H9 (cell line): ENCODE data around the gene CDKN3. TPM values are rescaled to one million over a fixed set of nuclear protein-coding genes. Genes with fewer than 3 reads are reported as not detected.

Experiments used
- DNase-seq: peaks from one replicate; pipeline ENCODE4 v3.0.0-alpha.2; 2017
- H2AFZ ChIP-seq: one replicate; pipeline ENCODE4 v1.6.1; 2013; ENCODE audit warnings: mild to moderate bottlenecking, low read length, control low read depth, moderate library complexity
- H2AK5ac ChIP-seq: 2 replicates; pipeline ENCODE4 v1.6.1; 2013; ENCODE audit warnings: low read length, control low read depth, mixed read lengths; ENCODE audit not compliant: insufficient read length
- H2BK120ac ChIP-seq: one replicate; pipeline ENCODE4 v1.6.1; 2013; ENCODE audit warnings: low read depth, mild to moderate bottlenecking, low read length, control low read depth, inconsistent platforms; ENCODE audit not compliant: poor library complexity, severe bottlenecking
- H2BK12ac ChIP-seq: 2 replicates; pipeline ENCODE4 v1.6.1; 2013; ENCODE audit warnings: low read length, control low read depth, mixed read lengths, low read depth; ENCODE audit not compliant: insufficient read length
- H2BK15ac ChIP-seq: 2 replicates; pipeline ENCODE4 v1.6.1; 2013; ENCODE audit warnings: low read depth, low read length, control low read depth
- H2BK20ac ChIP-seq: one replicate; pipeline ENCODE4 v1.6.1; 2013; ENCODE audit warnings: low read depth, mild to moderate bottlenecking, low read length, control low read depth, inconsistent platforms; ENCODE audit not compliant: poor library complexity, severe bottlenecking
- H2BK5ac ChIP-seq: 2 replicates; pipeline ENCODE4 v1.6.1; 2013; ENCODE audit warnings: low read length, control low read depth, mixed read lengths; ENCODE audit not compliant: insufficient read length
- H3K14ac ChIP-seq: 2 replicates; pipeline ENCODE4 v1.6.1; 2013; ENCODE audit warnings: low read length, control low read depth; ENCODE audit not compliant: insufficient read depth
- H3K18ac ChIP-seq: 2 replicates; pipeline ENCODE4 v1.6.1; 2013; ENCODE audit warnings: low read depth, mild to moderate bottlenecking, mixed read lengths, low read length, control low read depth; ENCODE audit not compliant: insufficient read length
- H3K23ac ChIP-seq: 2 replicates; pipeline ENCODE4 v1.6.1; 2013; ENCODE audit warnings: low read length, control low read depth, mixed read lengths, low read depth; ENCODE audit not compliant: insufficient read length
- H3K23me2 ChIP-seq: 2 replicates; pipeline ENCODE4 v1.6.1; 2013; ENCODE audit warnings: low read depth, mild to moderate bottlenecking, mixed read lengths, low read length, control low read depth; ENCODE audit not compliant: insufficient read length, poor library complexity, severe bottlenecking
- H3K27ac ChIP-seq: 2 replicates; pipeline ENCODE4 v1.5.1; 2013; ENCODE audit warnings: low read length, control low read depth, mixed read lengths, low read depth; ENCODE audit not compliant: insufficient read length
- H3K27me3 ChIP-seq: 2 replicates; pipeline ENCODE4 v1.6.1; 2013; ENCODE audit warnings: low read length, control low read depth, inconsistent platforms; ENCODE audit not compliant: insufficient read depth
- H3K4ac ChIP-seq: 2 replicates; pipeline ENCODE4 v1.6.1; 2013; ENCODE audit warnings: low read depth, mild to moderate bottlenecking, control low read depth, inconsistent platforms, low read length, moderate library complexity
- H3K4me1 ChIP-seq: 2 replicates; pipeline ENCODE4 v1.6.1; 2013; ENCODE audit warnings: low read length, control low read depth, inconsistent platforms; ENCODE audit not compliant: insufficient read depth
- H3K4me2 ChIP-seq: 2 replicates; pipeline ENCODE4 v1.6.1; 2013; ENCODE audit warnings: low read length, control low read depth, mixed read lengths; ENCODE audit not compliant: insufficient read length, insufficient read depth
- H3K56ac ChIP-seq: 2 replicates; pipeline ENCODE4 v1.6.1; 2013; ENCODE audit warnings: low read depth, mild to moderate bottlenecking, mixed read lengths, low read length, control low read depth; ENCODE audit not compliant: insufficient read length
- H3K79me1 ChIP-seq: 2 replicates; pipeline ENCODE4 v1.6.1; 2013; ENCODE audit warnings: low read depth, mild to moderate bottlenecking, moderate library complexity, low read length, control low read depth, inconsistent platforms; ENCODE audit not compliant: insufficient read depth, poor library complexity, severe bottlenecking
- H3K79me2 ChIP-seq: 2 replicates; pipeline ENCODE4 v1.6.1; 2013; ENCODE audit warnings: low read length, control low read depth, inconsistent platforms; ENCODE audit not compliant: insufficient read depth
- H3K9ac ChIP-seq: 2 replicates; pipeline ENCODE4 v1.6.1; 2013; ENCODE audit warnings: low read length, control low read depth, mixed read lengths; ENCODE audit not compliant: insufficient read length; ENCODE audit errors: extremely low read depth
- H3K9me3 ChIP-seq: one replicate; pipeline ENCODE4 v1.6.1; 2013; ENCODE audit warnings: low read depth, low read length, inconsistent platforms; ENCODE audit not compliant: control insufficient read depth
- H3T11ph ChIP-seq: one replicate; pipeline ENCODE4 v1.6.1; 2013; ENCODE audit warnings: mild to moderate bottlenecking, low read length, control low read depth, inconsistent platforms
- H4K20me1 ChIP-seq: one replicate; pipeline ENCODE4 v1.6.1; 2013; ENCODE audit not compliant: control insufficient read depth, insufficient read length, insufficient read depth
- H4K5ac ChIP-seq: 2 replicates; pipeline ENCODE4 v1.6.1; 2013; ENCODE audit warnings: low read depth, mild to moderate bottlenecking, mixed read lengths, low read length, control low read depth; ENCODE audit not compliant: insufficient read length
- H4K8ac ChIP-seq: replicated peaks from 2 replicates; pipeline ENCODE4 v1.6.1; 2013; ENCODE audit warnings: low read length, control low read depth, mixed read lengths, low read depth; ENCODE audit not compliant: insufficient read length
- H4K91ac ChIP-seq: 2 replicates; pipeline ENCODE4 v1.6.1; 2013; ENCODE audit warnings: low read depth, mild to moderate bottlenecking, moderate library complexity, mixed read lengths, low read length, control low read depth; ENCODE audit not compliant: insufficient read length
- H3K27ac Mint-ChIP-seq, 3 experiments: 2 replicates in 2 of 3; 3 replicates in 1 of 3; pipeline ENCODE4 v1.8.0; 2020 to 2021; ENCODE audit warnings: mixed read lengths in 3 of 3, mild to moderate bottlenecking in 1 of 3, moderate library complexity in 1 of 3
- H3K27me3 Mint-ChIP-seq: 2 replicates; pipeline ENCODE4 v1.8.0; 2021; ENCODE audit warnings: low read depth, mild to moderate bottlenecking, moderate library complexity, mixed read lengths
- H3K36me3 Mint-ChIP-seq, 3 experiments: 2 replicates in 2 of 3; 3 replicates in 1 of 3; pipeline ENCODE4 v1.8.0; 2020 to 2021; ENCODE audit warnings: low read depth in 3 of 3, mixed read lengths in 3 of 3; ENCODE audit not compliant: insufficient read depth in 1 of 3
- H3K4me1 Mint-ChIP-seq, 2 experiments: 2 replicates each; pipeline ENCODE4 v1.8.0; 2020; ENCODE audit warnings: mixed read lengths in 2 of 2
- H3K4me3 Mint-ChIP-seq, 2 experiments: 2 replicates in 1 of 2; 3 replicates in 1 of 2; pipeline ENCODE4 v1.8.0; 2020 to 2021; ENCODE audit warnings: mild to moderate bottlenecking in 2 of 2, mixed read lengths in 2 of 2, moderate library complexity in 1 of 2
- H3K9me3 Mint-ChIP-seq, 2 experiments: 2 replicates in 1 of 2; 3 replicates in 1 of 2; pipeline ENCODE4 v1.8.0; 2020; ENCODE audit warnings: mild to moderate bottlenecking in 2 of 2, mixed read lengths in 2 of 2, moderate library complexity in 1 of 2
- CTCF ChIP-seq: fragments of 200-600 bp; sonication (generic); conservative IDR thresholded peaks from 3 replicates; pipeline ENCODE4 v1.8.0; 2021; ENCODE audit warnings: antibody characterized with exemption, mild to moderate bottlenecking
- WGBS: extraction: QIAGEN DNeasy Blood & Tissue Kit; methylation state at CpG from one replicate; pipeline ENCODE4 v1.1.7; 2013; ENCODE audit warnings: missing lambda C conversion rate, low lambda C conversion rate, mixed read lengths; ENCODE audit not compliant: insufficient read length; ENCODE audit errors: extremely low coverage; 5-methylcytosine and 5-hydroxymethylcytosine counted together
- total RNA-seq: library from RNA; stranded (reverse); gene quantifications from 2 replicates; pipeline ENCODE4 v1.2.1, GENCODE V29; 2021

Gene CDKN3
- total RNA-seq, 1 experiment from 2014 or later, result 45.9 TPM

DNA sequence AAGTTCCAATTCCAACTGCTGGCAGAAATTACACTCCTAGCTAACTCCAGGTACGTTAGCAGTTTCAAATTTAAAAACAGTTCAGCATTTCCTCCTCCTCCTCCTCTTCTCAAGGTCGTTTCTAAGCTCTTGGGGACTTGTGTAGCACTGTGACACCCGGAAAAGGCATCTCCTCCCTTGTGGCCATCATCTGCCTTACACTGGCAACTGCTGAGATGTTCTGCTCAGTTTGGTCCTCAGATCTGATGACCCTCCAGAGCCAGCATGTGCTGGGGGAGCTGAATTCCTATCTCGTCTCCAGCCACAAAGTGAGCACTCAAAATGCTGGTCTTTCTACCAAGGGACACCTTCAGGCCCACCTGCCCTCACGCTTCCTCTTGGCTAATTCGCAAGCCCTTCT, 43.5 kb upstream of the CDKN3 start:
- H4K8ac ChIP-seq, result no peak overlapping the region
- no peak overlapping the region for H2AK5ac ChIP-seq
- H2AFZ ChIP-seq, result no peak overlapping the region
- no peak overlapping the region for H2BK120ac ChIP-seq
- no peak overlapping the region for H3K56ac ChIP-seq
- H2BK5ac ChIP-seq, result no peak overlapping the region
- no peak overlapping the region for H3T11ph ChIP-seq
- H4K20me1 ChIP-seq, result no peaks in the 10 kb centered on the region
- H3K27me3 ChIP-seq, result no peaks in the 10 kb centered on the region
- peaks cover 7 to 15% of the 10 kb centered on the region in 2 experiments for H3K4me1 Mint-ChIP-seq
- H3K36me3 Mint-ChIP-seq, result peaks cover 6 to 20% (median 15%) of the 10 kb centered on the region in 3 experiments
- H2BK12ac ChIP-seq, result no peak overlapping the region
- H3K23ac ChIP-seq, result no peak overlapping the region
- no peaks in the 10 kb centered on the region for H3K23me2 ChIP-seq
- no peak overlapping the region for H3K9ac ChIP-seq
- no peak overlapping the region for H3K27ac ChIP-seq
- no peak overlapping the region for H2BK20ac ChIP-seq
- H3K4me1 ChIP-seq, result peaks cover 5% of the 10 kb centered on the region
- no peak overlapping the region for H2BK15ac ChIP-seq
- peaks cover 13% of the 10 kb centered on the region for H3K9me3 ChIP-seq
- no peak overlapping the region for H4K5ac ChIP-seq
- no peak for DNase-seq
- peaks cover 3% of the 10 kb centered on the region for H3K27me3 Mint-ChIP-seq
- no peak overlapping the region for H3K18ac ChIP-seq
- no peak overlapping the region for H4K91ac ChIP-seq
- peaks cover 14 to 16% of the 10 kb centered on the region in 2 experiments for H3K9me3 Mint-ChIP-seq
- no peak overlapping the region for H3K27ac Mint-ChIP-seq
- no CpG with 5 or more reads among the region's 6 CpGs for WGBS
- no peak overlapping the region for H3K4ac ChIP-seq
- H3K79me1 ChIP-seq, result no peaks in the 10 kb centered on the region
- no peak for TF ChIP-seq CTCF
- no peaks in the 10 kb centered on the region for H3K79me2 ChIP-seq
- no peak overlapping the region for H3K4me3 Mint-ChIP-seq
- no peak overlapping the region for H3K4me2 ChIP-seq
- H3K14ac ChIP-seq, result no peak overlapping the region
